A673 (cell line): Measurements from ENCODE around the gene TMTC2.

Experiments used
- CTCF ChIP-seq: fragments of 300-800, 200-600 bp; sonication (generic); conservative IDR thresholded peaks from 2 replicates; pipeline ENCODE4 v1.5.1; 2017; ENCODE audit warnings: low read depth, mild to moderate bottlenecking, antibody characterized with exemption, low read length, moderate library complexity, mixed read lengths
- EZH2 ChIP-seq: fragments of 200-600 bp; sonication (generic); IDR thresholded peaks from 2 replicates; pipeline ENCODE4 v1.6.1; 2017; ENCODE audit warnings: borderline replicate concordance, low read depth, mild to moderate bottlenecking, mixed read lengths, antibody characterized with exemption, low read length; ENCODE audit not compliant: poor library complexity, severe bottlenecking

GRCh38 chr12:83122623-83122934, 435.9 kb downstream of the TMTC2 start:
- TF ChIP-seq CTCF (no peak), EZH2 (no peak)
